HepG2 (cell line): ENCODE data around the gene TEKT5. TPM values are rescaled to one million over a fixed set of nuclear protein-coding genes. Genes with fewer than 3 reads are reported as not detected.

ENCODE experiments used
- HIVEP1 ChIP-seq: sonication (generic); formaldehyde crosslinking; IDR thresholded peaks from 2 replicates; pipeline ENCODE4 v1.4.0; 2020; ENCODE audit warnings: mild to moderate bottlenecking, missing genetic modification reagents
- IKZF1 ChIP-seq: fragments of 450-650 bp; IDR thresholded peaks from 2 replicates; pipeline ENCODE4 v1.7.1; 2016
- RARA ChIP-seq: IDR thresholded peaks from 2 replicates; pipeline ENCODE4 v1.6.1; 2016; ENCODE audit warnings: missing genetic modification reagents, missing compliant biosample characterization
- SMARCE1 ChIP-seq: fragments of 450-650 bp; IDR thresholded peaks from 2 replicates; pipeline ENCODE4 v1.6.1; 2017; ENCODE audit warnings: borderline replicate concordance
- SRSF4 ChIP-seq: fragments of 200-400 bp; formaldehyde crosslinking; IDR thresholded peaks from one replicate; pipeline ENCODE4 v1.6.1; 2018; ENCODE audit warnings: mild to moderate bottlenecking, low read depth, low read length, moderate library complexity; ENCODE audit not compliant: poor library complexity, severe bottlenecking
- THYN1 ChIP-seq: sonication (generic); formaldehyde crosslinking; IDR thresholded peaks from 2 replicates; pipeline ENCODE4 v1.8.1; 2023; ENCODE audit warnings: low read depth, mild to moderate bottlenecking, moderate library complexity, missing genetic modification reagents, borderline replicate concordance
- ZNF224 ChIP-seq: sonication (generic); formaldehyde crosslinking; IDR thresholded peaks from 2 replicates; pipeline ENCODE4 v1.5.0; 2020; ENCODE audit warnings: mild to moderate bottlenecking, missing genetic modification reagents
- ZNF335 ChIP-seq: sonication (generic); formaldehyde crosslinking; IDR thresholded peaks from 2 replicates; pipeline ENCODE4 v1.4.0; 2020; ENCODE audit warnings: missing genetic modification reagents
- ZNF451 ChIP-seq: sonication (generic); formaldehyde crosslinking; IDR thresholded peaks from 2 replicates; pipeline ENCODE4 v1.5.0; 2020; ENCODE audit warnings: mild to moderate bottlenecking, missing genetic modification reagents
- ZNF550 ChIP-seq: sonication (generic); formaldehyde crosslinking; IDR thresholded peaks from 2 replicates; pipeline ENCODE4 v1.4.0; 2020; ENCODE audit warnings: mild to moderate bottlenecking, missing genetic modification reagents, borderline replicate concordance
- ZNF557 ChIP-seq: sonication (generic); formaldehyde crosslinking; IDR thresholded peaks from 2 replicates; pipeline ENCODE4 v1.4.0; 2020; ENCODE audit warnings: missing genetic modification reagents
- ZNF775 ChIP-seq: sonication (generic); formaldehyde crosslinking; IDR thresholded peaks from 2 replicates; pipeline ENCODE4 v1.4.0; 2020; ENCODE audit warnings: missing genetic modification reagents, mild to moderate bottlenecking, moderate library complexity, borderline replicate concordance
- ZNF782 ChIP-seq: sonication (generic); formaldehyde crosslinking; IDR thresholded peaks from 2 replicates; pipeline ENCODE4 v1.4.0; 2020; ENCODE audit warnings: missing genetic modification reagents, mild to moderate bottlenecking, borderline replicate concordance
- polyA plus RNA-seq, 8 experiments: library from polyadenylated mRNA; depleted of rRNA in 3 of 8; stranded (reverse) in 7 of 8; unstranded in 1 of 8; fragments of >200 nt; fragmentation: Illumina TruSeq in 4 of 8; extraction: Trizol in 4 of 8; gene quantifications; 2 replicates each; pipeline versions ENCODE4 v1.2.1 to v1.2.3, GENCODE V29; 2011 to 2016; ENCODE audit warnings: low read depth in 4 of 8, missing spikeins in 1 of 8, mixed read lengths in 1 of 8; ENCODE audit not compliant: insufficient read depth in 1 of 8
- total RNA-seq, 5 experiments: library from RNA; depleted of rRNA; stranded (reverse); fragments of >200 nt; fragmentation: Illumina TruSeq; extraction: Trizol; gene quantifications; 2 replicates each; pipeline ENCODE4 v1.2.3, GENCODE V29; 2016; ENCODE audit warnings: low read depth in 1 of 5
- TF ChIP-seq, protein P1 (sequence below): conservative IDR thresholded peaks from 2 replicates; pipeline ENCODE4 v1.6.1; 2018; ENCODE audit warnings: missing genetic modification reagents
- TF ChIP-seq, protein P2 (sequence below): sonication (generic); formaldehyde crosslinking; IDR thresholded peaks from 2 replicates; pipeline ENCODE4; 2020; ENCODE audit warnings: missing genetic modification reagents, mild to moderate bottlenecking, borderline replicate concordance
- TF ChIP-seq, protein P3 (sequence below): sonication (generic); formaldehyde crosslinking; IDR thresholded peaks from 2 replicates; pipeline ENCODE4 v1.8.0; 2022; ENCODE audit warnings: mild to moderate bottlenecking, missing genetic modification reagents
- TF ChIP-seq, protein P4 (sequence below): sonication (generic); formaldehyde crosslinking; IDR thresholded peaks from 2 replicates; pipeline ENCODE4 v1.4.0; 2020; ENCODE audit warnings: missing genetic modification reagents
- TF ChIP-seq, protein P5 (sequence below): sonication (generic); formaldehyde crosslinking; IDR thresholded peaks from 2 replicates; pipeline ENCODE4 v1.4.0; 2020; ENCODE audit warnings: mild to moderate bottlenecking, low read depth, missing genetic modification reagents

Gene TEKT5
- total and polyA plus RNA-seq, 2 of the 13 experiments (the other 11 are each of a cell fraction or from before 2014, with no cell fraction given): 0.16 TPM; not detected in 1

DNA sequence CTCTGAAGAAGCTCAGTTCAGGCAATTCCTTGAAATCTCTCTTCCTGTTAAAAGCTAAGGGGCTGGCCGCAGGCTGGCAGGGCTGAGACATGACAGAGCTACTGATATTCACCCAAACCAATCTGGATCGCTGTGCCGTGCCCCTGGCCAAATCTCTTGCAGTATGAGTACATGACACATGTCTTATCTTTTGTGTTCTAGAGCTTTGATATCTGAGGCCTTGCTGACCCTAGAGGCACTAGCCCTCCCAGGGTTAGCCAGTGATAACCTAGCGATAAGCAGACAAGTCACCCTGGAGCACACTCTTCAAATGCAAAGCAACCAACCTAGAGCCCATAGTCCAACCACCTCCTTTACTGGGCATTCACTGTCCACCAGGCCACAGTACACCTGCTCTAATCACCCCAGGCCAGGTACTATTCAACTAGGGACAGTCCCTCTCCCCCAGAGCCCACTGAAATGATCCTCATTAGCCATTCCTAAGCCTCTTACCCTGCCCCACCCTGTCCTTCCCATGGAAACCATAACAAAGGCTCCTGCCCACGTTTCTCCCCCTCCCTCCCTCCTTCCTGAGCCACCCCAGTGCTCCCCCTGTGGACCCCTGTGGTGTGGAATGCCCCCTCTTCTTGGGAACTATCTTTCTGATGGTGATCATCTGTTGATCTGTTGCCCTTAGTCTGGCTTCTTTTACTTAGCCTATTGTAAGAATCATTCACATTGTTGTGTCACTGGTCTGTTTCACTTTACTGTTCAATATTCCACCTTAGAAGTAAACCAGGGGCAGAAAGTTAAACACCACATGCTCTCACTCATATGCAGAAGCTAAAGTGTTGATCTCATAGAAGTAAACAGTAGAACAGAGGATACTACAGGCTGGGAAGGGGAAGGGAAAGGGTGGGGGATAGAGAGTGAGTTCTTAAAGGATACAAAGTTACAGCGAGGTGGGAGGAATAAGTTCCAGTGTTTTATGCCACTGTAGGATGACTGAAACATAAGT is 52.5 kb downstream of the TEKT5 start (continued):
- TF ChIP-seq, protein P1, sequence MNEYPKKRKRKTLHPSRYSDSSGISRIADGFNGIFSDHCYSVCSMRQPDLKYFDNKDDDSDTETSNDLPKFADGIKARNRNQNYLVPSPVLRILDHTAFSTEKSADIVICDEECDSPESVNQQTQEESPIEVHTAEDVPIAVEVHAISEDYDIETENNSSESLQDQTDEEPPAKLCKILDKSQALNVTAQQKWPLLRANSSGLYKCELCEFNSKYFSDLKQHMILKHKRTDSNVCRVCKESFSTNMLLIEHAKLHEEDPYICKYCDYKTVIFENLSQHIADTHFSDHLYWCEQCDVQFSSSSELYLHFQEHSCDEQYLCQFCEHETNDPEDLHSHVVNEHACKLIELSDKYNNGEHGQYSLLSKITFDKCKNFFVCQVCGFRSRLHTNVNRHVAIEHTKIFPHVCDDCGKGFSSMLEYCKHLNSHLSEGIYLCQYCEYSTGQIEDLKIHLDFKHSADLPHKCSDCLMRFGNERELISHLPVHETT: no peak
- TF ChIP-seq, protein P2, sequence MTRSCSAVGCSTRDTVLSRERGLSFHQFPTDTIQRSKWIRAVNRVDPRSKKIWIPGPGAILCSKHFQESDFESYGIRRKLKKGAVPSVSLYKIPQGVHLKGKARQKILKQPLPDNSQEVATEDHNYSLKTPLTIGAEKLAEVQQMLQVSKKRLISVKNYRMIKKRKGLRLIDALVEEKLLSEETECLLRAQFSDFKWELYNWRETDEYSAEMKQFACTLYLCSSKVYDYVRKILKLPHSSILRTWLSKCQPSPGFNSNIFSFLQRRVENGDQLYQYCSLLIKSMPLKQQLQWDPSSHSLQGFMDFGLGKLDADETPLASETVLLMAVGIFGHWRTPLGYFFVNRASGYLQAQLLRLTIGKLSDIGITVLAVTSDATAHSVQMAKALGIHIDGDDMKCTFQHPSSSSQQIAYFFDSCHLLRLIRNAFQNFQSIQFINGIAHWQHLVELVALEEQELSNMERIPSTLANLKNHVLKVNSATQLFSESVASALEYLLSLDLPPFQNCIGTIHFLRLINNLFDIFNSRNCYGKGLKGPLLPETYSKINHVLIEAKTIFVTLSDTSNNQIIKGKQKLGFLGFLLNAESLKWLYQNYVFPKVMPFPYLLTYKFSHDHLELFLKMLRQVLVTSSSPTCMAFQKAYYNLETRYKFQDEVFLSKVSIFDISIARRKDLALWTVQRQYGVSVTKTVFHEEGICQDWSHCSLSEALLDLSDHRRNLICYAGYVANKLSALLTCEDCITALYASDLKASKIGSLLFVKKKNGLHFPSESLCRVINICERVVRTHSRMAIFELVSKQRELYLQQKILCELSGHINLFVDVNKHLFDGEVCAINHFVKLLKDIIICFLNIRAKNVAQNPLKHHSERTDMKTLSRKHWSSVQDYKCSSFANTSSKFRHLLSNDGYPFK (CRISPR knock-in tag): no peak
- TF ChIP-seq SRSF4: no peak
- TF ChIP-seq, protein P3, sequence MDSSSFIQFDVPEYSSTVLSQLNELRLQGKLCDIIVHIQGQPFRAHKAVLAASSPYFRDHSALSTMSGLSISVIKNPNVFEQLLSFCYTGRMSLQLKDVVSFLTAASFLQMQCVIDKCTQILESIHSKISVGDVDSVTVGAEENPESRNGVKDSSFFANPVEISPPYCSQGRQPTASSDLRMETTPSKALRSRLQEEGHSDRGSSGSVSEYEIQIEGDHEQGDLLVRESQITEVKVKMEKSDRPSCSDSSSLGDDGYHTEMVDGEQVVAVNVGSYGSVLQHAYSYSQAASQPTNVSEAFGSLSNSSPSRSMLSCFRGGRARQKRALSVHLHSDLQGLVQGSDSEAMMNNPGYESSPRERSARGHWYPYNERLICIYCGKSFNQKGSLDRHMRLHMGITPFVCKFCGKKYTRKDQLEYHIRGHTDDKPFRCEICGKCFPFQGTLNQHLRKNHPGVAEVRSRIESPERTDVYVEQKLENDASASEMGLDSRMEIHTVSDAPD (CRISPR knock-in tag): no peak; the same call in 1 of the 2 replicates
- no peak for TF ChIP-seq SMARCE1
- no peak for TF ChIP-seq ZNF451 (CRISPR knock-in tag)
- peak; percentile 70 for TF ChIP-seq RARA
- no peak for TF ChIP-seq THYN1 (CRISPR knock-in tag)
- TF ChIP-seq, protein P4, sequence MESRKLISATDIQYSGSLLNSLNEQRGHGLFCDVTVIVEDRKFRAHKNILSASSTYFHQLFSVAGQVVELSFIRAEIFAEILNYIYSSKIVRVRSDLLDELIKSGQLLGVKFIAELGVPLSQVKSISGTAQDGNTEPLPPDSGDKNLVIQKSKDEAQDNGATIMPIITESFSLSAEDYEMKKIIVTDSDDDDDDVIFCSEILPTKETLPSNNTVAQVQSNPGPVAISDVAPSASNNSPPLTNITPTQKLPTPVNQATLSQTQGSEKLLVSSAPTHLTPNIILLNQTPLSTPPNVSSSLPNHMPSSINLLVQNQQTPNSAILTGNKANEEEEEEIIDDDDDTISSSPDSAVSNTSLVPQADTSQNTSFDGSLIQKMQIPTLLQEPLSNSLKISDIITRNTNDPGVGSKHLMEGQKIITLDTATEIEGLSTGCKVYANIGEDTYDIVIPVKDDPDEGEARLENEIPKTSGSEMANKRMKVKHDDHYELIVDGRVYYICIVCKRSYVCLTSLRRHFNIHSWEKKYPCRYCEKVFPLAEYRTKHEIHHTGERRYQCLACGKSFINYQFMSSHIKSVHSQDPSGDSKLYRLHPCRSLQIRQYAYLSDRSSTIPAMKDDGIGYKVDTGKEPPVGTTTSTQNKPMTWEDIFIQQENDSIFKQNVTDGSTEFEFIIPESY (CRISPR knock-in tag): no peak
- TF ChIP-seq ZNF775: no peak
- no peak for TF ChIP-seq ZNF550 (CRISPR knock-in tag)
- TF ChIP-seq HIVEP1: no peak
- TF ChIP-seq, protein P5, sequence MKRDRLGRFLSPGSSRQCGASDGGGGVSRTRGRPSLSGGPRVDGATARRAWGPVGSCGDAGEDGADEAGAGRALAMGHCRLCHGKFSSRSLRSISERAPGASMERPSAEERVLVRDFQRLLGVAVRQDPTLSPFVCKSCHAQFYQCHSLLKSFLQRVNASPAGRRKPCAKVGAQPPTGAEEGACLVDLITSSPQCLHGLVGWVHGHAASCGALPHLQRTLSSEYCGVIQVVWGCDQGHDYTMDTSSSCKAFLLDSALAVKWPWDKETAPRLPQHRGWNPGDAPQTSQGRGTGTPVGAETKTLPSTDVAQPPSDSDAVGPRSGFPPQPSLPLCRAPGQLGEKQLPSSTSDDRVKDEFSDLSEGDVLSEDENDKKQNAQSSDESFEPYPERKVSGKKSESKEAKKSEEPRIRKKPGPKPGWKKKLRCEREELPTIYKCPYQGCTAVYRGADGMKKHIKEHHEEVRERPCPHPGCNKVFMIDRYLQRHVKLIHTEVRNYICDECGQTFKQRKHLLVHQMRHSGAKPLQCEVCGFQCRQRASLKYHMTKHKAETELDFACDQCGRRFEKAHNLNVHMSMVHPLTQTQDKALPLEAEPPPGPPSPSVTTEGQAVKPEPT (CRISPR knock-in tag): no peak
- no peak for TF ChIP-seq ZNF557 (CRISPR knock-in tag)
- TF ChIP-seq IKZF1: no peak
- 0 out of 2 replicates have a peak, but pooled peaks have one; percentile 34 for TF ChIP-seq ZNF224
- TF ChIP-seq ZNF782: no peak
- no peak for TF ChIP-seq ZNF335 (CRISPR knock-in tag)
